IPS-NIHi11 (cell line): ENCODE measurements around the gene ACP5.
"Not testable (repeated sequence)": the region's sequence is repeated elsewhere in the genome, so short reads cannot be mapped to it uniquely, and the experiment has no call there.

Experiments used
- DNase-seq: peaks from one replicate; pipeline ENCODE4 v3.0.0; 2012; ENCODE audit warnings: mixed read lengths, low spot score

ACP5 gene

DNA sequence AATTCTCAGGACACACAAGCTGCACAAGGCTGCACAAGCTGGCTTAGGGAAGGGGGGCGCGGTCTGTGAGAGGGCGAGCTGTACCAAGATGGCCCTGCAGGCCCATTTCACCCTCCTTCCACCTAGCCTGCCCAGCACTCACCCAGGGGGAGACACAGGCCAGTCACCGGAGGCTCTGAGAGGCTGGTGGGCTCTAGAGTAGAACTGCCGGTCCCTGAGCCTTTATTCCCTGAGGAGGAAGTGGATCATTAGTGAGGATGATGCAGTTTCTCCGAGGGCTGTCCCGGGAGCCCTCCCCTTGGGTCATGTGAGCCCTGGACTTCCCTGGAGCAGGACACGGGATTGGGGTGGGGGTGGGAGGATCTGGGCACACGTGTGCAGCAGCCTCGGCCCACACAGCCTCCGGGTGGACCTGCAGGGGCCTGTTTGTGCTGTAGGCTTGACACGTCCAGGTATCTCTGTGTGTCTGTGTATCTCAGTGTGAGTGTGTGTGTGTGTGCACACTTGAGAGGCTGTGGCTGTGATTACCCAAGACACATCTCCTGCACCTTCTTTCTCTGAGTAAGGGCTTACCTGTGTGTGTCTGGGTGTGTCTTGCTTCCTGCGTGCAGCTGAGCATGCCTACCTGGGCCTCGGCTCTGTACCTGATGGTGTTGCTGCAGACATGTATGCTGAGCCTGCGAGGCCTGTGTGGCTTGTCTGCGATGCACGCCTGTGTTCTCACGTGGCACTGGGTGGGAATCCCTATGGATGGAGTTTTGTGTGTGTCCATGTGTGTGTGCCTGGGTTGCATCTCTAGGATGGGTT is at the start of gene ACP5:
Gene ACP5, minus strand, starts transcription at position 195 of the 807 bp plus-strand sequence. CDS start 328 bp downstream, outside the sequence.
- no peak for DNase-seq

DNA sequence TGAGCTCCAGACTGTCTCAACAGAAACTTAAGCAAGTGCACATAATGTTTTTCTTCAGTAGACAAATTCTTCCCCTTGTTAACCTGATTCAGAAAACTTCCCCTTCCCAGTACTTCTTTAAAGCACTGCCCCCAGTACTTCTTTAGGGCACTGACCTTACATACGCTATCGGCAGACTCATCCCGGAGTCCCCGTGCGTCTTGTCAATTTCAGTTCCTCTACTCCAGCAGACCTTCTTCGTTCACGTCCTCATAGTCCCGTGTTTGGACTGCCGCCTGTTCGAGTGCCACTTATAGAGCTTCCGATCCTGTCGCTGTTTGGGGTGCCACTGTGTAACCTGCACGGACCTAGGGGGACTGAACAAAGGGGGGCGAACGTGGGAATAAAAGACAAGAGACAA is 48.8 kb upstream of the ACP5 start:
- DNase-seq: no peak

DNA sequence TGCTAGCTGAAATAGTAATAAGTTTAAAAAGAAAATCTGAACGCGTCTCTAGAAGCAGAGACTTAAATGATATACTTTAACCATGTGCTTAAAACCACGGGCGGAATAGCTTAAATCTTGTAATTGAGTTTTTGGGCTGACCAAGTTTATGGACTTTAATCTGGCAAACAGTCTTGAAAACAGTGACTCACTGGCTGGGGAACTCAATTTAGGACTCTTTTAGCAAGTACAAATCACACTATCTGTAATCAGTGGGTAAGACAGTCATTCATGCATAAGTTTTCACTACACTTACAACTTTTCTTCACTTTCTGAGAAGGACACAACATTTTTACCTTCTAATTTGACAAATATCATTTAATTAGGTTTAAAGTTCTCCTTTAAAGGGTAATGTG is 46.6 kb upstream of the ACP5 start:
- DNase-seq: no peak

DNA sequence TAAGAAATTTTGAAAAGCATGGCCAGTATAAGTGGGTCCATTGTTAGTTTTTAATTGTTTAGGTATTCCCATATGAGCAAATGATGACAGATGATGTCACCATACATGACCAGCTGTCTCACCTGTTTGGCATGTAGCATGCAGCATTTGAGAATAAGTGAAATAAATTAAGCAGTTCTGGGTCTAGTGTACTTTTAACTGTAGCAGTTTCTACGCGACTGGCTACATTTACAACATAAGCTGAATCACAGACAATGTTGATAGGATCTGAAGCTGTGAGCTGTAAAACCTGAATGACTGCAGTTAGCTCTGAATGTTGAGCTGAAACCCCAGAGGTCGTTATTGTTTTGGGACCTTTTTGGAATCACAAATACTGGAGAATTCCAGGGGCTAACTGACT is 45.0 kb upstream of the ACP5 start:
- DNase-seq: not testable (repeated sequence)

DNA sequence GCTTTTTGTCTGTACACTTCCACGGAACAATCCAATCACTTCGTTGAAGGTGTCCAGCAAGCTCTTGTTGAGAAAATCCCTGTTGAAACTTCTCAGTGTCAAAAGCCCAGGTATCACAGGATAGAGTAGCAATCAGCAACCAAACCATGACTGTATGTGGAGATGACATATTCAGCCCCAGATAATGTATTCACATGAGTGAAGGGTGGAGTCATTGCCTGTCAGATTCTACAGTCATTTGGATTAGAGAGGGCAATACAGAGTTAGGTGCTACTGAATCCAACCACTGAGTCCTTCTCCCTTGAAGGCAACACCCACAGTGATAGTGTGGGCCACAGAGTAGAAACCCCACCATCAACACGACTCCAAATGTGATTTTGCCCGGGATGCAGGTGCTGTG is 43.1 kb upstream of the ACP5 start:
- no peak for DNase-seq

DNA sequence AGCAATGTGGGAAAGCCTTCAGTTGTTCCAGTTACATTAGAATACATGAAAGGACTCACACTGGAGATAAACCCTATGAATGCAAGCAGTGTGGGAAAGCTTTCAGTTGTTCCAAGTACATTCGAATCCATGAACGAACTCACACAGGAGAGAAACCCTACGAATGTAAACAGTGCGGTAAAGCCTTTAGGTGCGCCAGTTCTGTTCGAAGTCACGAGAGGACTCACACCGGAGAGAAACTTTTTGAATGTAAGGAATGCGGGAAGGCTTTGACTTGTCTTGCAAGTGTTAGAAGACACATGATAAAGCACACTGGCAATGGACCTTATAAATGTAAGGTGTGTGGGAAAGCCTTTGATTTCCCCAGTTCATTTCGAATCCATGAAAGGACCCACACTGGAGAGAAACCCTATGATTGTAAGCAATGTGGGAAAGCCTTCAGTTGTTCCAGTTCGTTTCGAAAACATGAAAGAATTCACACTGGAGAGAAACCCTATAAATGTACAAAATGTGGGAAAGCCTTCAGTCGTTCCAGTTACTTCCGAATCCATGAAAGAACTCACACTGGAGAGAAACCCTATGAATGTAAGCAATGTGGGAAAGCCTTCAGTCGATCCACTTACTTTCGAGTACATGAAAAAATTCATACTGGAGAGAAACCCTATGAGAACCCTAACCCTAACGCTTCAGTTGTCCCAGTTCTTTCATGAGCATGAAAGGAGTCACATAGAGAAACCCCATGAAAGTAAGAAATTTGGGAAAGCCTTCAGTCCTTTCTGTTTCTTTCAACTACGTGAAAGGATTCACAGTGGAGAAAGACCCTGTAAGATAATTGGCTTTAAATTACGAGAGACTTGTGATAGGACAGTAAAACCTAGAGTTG is 40.0 kb upstream of the ACP5 start:
- DNase-seq: no peak

DNA sequence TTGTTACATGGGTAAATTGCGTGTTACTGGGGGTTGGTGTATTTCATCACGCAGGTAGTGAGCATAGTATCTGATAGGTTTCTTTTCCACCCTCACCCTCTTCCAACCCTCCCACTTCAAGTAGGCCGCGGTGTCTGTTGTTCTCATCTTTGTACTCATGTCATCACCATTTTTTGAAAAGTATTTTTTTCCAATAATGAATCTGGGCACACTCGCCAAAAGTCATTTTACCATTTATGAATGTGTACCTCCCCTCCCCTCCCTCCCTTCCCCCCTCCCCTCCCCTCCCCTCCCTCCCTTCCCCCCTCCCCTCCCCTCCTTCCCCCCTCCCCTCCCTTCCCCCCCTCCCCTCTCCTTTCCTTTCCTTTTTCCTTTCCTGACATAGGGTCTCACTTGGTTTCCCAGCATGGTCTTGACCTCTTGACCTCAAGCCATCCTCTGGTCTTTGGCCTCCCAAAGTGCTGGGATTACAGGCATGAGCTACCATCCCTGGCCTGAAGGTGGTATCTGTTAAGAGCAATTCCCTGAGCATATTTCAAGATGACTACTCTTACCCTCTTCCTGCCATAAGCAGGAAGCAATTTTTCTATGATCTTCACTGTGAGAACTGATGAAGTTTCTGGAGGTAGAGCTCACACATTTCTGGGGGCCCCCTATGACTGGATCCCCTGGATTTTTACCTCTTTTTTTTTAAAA is 35.5 kb upstream of the ACP5 start:
- DNase-seq: peak; percentile 17

DNA sequence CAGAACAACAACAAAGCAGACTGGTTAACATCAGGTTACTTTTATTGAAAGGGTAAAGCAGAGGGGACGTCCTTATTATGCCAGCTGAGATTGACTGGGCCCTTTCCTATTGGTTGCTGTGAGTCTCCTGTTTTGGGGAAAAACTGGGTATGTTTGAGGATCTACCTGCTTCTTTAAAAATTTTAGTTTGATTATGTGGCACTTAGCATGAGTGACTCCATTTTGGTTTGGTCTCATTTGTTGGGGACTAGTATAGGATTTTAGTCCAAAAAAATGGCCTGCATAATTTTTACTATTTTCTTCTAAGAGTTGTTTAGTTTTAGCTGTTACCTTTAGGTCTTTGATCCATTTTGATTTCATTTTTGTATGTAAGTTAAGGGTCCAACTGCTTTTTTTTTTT is 34.3 kb upstream of the ACP5 start:
- DNase-seq: no peak

DNA sequence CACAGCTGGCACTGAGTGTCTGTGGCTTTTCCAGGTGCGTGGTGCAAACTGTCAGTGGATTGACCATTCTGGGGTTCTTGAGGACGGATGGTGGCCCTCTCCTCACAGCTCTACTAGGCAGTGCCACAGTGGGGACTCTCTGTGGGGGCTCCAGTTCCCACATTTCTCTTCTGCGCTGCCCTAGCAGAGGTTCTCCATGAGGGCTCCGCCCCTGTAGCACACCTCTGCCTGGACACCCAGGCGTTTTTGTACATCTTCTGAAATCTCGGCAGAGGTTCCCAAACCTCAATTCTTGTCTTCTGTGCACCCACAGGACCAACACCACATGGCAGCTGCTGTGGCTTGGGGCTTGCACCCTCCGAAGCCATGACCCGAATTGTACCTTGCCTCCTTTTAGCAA is 29.0 kb upstream of the ACP5 start:
- no peak for DNase-seq

DNA sequence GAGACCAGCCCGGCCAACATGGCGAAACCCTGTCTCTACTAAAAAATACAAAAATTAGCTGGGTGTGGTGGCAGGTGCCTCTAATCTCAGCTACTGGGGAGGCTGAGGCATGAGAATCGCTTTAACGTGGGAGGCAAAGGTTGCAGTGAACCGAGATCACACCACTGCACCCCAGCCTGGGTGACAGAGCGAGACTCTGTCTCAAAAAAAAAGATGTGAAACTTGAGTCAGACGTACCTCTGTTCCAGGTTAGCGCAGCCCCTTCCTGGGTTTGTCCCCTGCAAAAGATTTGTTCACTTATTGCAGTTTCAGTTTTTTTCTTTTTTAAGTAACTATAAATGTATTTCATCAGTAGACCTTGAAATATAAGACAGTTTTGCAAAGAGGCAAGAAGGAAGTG is 22.3 kb upstream of the ACP5 start:
- DNase-seq: not testable (repeated sequence)

DNA sequence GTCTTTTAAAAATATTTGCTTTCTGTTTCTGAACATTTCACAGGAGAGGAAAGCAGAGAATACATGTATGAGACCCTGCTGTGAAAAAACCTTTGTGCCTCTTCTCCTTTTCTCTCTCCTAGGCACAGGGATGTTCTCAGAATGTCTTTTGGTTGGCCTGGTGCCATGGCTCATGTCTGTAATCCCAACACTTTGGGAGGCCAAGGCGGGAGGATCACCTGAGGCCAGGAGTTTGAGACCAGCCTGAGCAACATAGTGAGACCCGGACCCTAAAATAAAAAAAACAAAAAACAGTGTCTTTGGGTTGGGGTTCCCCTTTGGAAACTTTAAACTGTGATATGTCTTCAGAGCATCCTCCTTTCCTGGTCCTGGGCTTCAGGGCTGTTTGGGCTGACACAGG is 21.3 kb upstream of the ACP5 start:
- no peak for DNase-seq

DNA sequence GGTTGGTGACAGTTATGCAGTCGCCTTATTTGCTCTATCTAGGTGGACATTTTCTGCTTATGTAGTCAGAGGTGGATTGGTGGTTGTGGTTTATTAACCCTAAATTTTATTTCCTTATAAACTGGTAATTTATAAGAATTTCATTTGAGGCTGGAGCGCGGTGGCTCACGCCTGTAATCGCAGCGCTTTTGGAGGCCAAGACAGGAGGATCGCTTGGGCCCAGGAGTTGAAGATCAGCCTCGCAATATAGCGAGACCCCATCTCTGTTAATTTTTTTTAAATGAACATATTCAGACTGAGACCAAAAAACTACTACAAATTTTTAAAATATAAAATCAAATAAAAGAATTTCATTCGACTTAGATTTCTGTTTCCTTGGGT is 20.6 kb upstream of the ACP5 start:
- no peak for DNase-seq

DNA sequence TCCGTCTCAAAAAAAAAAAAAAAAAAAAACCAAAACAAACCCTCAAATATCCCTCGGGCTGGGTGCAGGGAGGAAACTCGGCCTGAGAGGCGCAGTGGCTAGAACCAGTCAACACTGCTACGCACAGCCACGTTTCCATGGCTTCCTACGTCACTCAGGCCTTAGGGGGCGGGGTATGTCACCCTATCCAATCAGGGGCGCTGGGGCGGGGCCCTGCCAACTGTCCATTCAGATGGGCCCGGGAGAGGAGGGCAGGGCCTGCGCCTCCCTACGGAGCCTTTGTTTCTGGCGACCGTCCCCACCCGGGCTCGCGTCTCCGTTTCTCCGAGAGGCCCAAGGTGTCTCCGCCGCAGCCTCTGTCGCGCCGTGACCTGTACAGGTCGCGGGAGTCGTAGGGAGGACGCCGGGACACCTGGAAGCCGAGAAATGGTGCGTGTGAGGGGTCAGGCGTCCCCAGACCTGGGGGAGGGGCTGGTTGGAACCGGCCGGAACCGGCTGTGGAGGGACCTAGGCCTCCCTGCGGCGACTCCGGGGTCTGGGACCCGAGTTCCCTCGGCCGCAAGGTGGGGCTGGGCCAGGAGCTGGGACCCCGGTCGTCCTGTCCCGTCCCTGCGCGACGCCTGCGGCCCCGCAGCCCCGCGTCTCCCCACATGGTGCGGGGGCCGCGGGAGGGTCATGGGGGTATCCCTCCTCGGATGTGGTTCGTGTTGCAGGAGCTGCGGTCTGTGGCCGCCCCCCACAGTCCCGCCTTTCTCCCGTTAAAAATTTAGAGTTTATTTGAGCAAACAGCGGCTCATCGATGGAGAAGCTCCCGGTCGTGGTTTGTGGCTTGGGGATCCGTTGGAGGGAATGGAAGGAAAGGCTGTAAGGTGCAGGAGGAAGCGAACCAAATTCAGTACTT is 20.0 kb upstream of the ACP5 start, which contains the start of gene ZNF627:
Gene ZNF627, plus strand, starts transcription at position 282 of the 901 bp plus-strand sequence. Its CDS starts 145 bp downstream, at position 427.
- peak; percentile 99 for DNase-seq

DNA sequence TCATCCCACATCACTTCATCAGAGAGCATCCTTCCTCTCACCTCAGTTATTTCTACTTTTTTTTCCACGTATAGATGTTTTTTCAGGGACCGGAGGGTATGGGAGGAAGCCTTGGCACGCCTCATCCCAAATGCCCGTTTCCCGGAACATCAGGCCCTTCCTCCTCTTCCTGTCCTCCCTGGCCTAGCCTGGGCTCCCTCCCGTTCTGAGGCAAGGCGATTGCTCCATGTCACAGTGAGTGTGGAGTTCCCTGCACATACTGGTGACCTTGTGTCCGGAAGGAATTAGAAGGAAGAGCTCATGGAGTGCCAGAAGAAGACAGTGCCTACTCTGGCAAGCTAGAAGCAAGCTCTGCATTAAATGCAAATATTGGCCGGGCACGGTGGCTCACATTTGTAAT is 18.7 kb upstream of the ACP5 start:
- no peak for DNase-seq

DNA sequence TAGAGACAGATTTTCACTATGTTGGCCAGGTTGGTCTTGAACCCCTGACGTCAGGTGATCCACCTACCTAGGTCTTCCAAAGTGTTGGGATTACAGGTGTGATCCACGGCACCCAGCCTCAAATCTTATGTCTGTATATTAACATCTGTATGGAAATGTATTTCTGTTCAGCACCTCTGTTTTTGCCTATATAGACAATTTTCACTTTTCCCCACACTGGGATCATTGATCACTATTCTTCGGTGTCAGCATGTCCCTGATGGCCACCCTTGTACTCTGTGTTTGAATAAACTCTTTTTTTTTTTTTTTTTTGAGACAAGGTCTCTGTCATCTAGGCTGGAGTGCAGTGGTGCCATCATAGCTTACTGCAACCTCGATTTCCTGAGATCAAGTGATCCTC is 16.6 kb upstream of the ACP5 start:
- no peak for DNase-seq

DNA sequence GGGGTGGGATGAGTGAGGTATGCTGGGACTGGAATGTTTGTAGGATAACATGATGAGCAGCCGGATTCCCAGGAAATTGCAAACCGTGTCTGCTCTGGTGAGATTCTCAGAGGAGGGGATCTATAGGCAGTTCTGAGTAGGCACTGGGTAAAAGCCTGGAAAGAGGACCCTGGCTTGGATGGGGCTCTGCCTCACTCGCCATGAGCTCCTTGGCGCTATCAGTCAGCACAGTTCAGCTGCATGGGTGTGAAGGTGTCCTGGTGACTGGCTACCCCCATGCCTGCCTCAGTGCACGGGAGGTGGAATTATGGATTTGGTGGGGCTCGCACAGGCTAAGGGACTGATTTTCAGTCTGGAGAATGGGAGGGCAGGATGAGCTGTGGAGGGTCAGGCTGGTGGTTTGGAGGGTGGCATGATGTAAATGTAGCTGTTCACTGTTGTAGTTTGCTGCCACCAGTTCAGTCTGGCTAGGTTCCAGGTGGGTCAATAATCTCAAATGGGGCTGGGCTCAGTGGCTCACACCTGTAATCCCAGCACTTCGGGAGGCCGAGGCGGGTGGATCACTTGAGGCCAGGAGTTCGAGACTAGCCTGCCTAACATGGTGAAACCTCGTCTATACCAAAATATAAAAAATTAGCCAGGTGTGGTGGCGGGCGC is 10.7 kb upstream of the ACP5 start:
- DNase-seq: no peak

DNA sequence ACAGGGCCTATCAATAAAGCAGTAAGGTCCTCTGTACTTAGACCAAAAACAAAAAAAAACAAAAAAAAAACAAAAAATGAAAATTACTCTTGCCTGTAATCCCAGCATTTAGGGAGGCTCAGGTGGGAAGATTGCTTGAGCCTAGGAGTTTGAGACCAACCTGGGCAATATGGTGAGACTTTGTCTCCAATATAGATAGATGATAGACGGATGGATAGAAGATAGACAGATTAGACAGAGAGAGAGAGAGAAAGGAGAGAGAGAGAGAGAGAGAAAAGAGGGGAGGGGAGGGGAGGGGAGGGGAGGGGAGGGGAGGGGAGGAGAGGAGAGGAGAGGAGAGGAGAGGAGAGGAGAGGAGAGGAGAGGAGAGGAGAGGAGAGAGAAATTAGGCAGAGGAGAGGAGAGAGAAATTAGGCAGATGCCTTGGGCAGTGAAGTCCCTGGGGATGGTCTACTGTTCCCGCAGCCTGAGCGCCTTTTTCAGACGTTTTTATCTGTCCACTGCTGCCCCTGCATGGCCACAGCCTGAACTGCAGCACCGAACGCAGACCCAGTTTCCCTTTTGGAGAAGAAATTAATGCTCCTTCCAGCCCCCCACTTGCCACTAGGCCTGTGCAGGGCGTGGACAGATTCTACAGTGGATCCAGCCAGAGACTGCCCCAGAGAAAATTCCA is 10.0 kb upstream of the ACP5 start:
- DNase-seq: peak; percentile 85

DNA sequence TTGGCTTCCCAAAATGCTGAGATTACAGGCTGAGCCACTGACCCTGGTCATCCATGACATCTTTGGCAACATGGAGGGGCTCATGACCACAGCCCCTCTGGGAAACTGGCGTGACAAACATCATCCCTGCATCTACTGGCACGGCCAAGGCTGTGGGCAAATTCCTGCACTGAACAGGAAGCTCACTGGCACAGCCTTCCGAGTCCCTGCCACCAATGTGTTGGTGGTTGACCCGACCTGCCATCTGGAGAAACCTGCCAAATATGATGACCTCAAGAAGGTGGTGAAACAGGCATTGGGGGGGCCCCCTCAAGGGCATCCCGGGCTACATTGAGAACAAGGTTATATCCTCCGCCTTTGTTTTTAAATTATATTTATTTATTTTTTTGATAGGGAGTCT is 8.9 kb upstream of the ACP5 start:
- no peak for DNase-seq

DNA sequence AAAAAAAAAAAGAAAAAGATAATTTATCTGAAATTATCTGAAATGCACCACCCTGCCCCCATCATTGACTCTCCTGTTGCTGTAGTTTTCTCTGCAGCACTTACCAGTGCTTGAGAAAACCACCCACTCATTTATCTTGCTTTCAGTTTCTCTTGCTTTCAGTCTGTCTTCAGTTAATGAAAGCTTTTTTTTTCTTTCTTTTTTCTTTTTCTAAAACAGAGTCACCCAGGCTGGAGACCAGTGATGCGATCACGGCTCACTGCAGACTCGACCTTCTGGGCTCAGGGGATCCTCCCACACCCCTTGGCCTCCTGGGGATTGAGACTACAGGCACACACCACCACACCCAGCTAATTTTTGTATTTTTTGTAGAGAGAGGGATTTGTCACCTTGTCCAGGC is 4.3 kb upstream of the ACP5 start:
- no peak for DNase-seq

DNA sequence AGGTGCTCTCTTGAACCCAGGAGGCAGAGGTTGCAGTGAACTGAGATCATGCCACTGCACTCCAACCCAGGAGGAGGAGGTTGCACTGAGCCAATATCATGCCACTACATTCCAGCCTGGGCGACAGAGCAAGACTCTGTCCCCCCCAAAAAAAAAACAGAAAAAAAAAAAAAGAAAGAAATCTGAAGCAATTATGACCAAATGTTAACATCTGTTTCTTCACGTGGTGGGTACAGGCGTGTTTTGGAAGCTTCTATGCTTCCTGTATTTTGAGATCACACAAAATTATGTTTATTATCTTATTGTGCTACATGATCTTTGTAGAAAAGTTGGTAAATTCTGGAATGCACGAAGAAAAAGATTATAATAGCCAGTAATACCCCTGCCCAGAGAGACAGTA is 2.7 kb upstream of the ACP5 start:
- DNase-seq: no peak
